Measurements from ENCODE around the gene FGF1. TPM values are rescaled to one million over a fixed set of nuclear protein-coding genes. Genes with fewer than 3 reads are reported as not detected.

The FGF1 gene
- total and polyA plus RNA-seq, 2 donors (not counting 3 experiments of a cell fraction or from before 2014, with no cell fraction given) = not detected

GRCh38 chr5:142613271-142613671 is 72.6 kb downstream of the FGF1 start:
- POLR2A ChIA-PET = no interaction called here
- no peaks in the 10 kb centered on the region for H3K79me2 ChIP-seq (ENCODE audit: control insufficient read depth, insufficient read depth, low read length)
- no TSS peak for BruUV-seq (replicated peaks)
- H4K20me1 ChIP-seq (replicated peaks; ENCODE audit: control insufficient read depth, extremely low read depth, insufficient read depth, low read length) = no peaks in the 10 kb centered on the region
- peaks cover 0 to 16% of the 10 kb centered on the region in 2 experiments for H3K27me3 ChIP-seq (ENCODE audit: control insufficient read depth in 2 of 2, insufficient read depth in 2 of 2, low read length in 2 of 2)
- no peak overlapping the region for H3K9ac ChIP-seq (replicated peaks; ENCODE audit: extremely low read depth, insufficient read depth, low read length)
- CTCF ChIA-PET = interaction anchor here (1.6 to 4.7 kb wide), 5 partner anchors 42 to 275 kb away, joined by 4 to 96 read pairs (median 9); no protein-coding TSS in a partner anchor
- dilution Hi-C loops (cut with MboI; ENCODE audit: extremely low pct_ligation_motif_present, low sequenced_read_pairs) = no loop called here
- H3K9me3 ChIP-seq (replicated peaks; ENCODE audit: control insufficient read depth, insufficient read depth, low read length) = no peaks in the 10 kb centered on the region
- no peak overlapping the region for H3K4me3 ChIP-seq (replicated peaks in 1 of 3; ENCODE audit: insufficient read depth in 1 of 3, low read depth in 1 of 3, low read length in 3 of 3)
- H3K27ac ChIP-seq (ENCODE audit: insufficient read depth, low read depth, low read length) = no peak overlapping the region
- H3K9me1 ChIP-seq (replicated peaks; ENCODE audit: control insufficient read depth, extremely low read depth, insufficient read depth, low read length) = no peaks in the 10 kb centered on the region
- no peaks in the 10 kb centered on the region for H3K4me1 ChIP-seq (ENCODE audit: control insufficient read depth, extremely low read depth, insufficient read depth, low read length)
- intact Hi-C loops (cut with micrococcal nuclease) = loop anchor here (5.0 kb wide), 1 partner anchor 269 kb away; no protein-coding TSS in a partner anchor
- DNase-seq (ENCODE audit: low read depth, low spot score) (no peak), FAIRE-seq (no peak)
- no peak overlapping the region for H3K4me2 ChIP-seq (ENCODE audit: insufficient read depth, low read length)
- H2AFZ ChIP-seq (ENCODE audit: low read depth, low read length) = no peak overlapping the region
- no peak for TF ChIP-seq FOS (IDR thresholded peaks at IDR 0.05; ENCODE audit: borderline replicate concordance, insufficient read depth, low read length)
- no peaks in the 10 kb centered on the region for H3K36me3 ChIP-seq (ENCODE audit: control insufficient read depth in 2 of 2, extremely low read depth in 1 of 2, insufficient read depth in 2 of 2, low read length in 2 of 2)

GRCh38 chr5:142612494-142613270 is 73.2 kb downstream of the FGF1 start:
- intact Hi-C loops (cut with micrococcal nuclease) = loop anchor here (5.0 kb wide), 1 partner anchor 270 kb away; no protein-coding TSS in a partner anchor
- Histone ChIP-seq H3K27me3 (ENCODE audit: control insufficient read depth in 2 of 2, insufficient read depth in 2 of 2, low read length in 2 of 2) (peaks cover 0 to 21% of the 10 kb centered on the region in 2 experiments), H3K9ac (replicated peaks; ENCODE audit: extremely low read depth, insufficient read depth, low read length) (no peak overlapping the region), H3K4me1 (ENCODE audit: control insufficient read depth, extremely low read depth, insufficient read depth, low read length) (no peaks in the 10 kb centered on the region), H3K4me2 (ENCODE audit: insufficient read depth, low read length) (no peak overlapping the region), H3K27ac (ENCODE audit: insufficient read depth, low read depth, low read length) (no peak overlapping the region), H3K4me3 (replicated peaks in 1 of 3; ENCODE audit: insufficient read depth in 1 of 3, low read depth in 1 of 3, low read length in 3 of 3) (no peak overlapping the region), H4K20me1 (replicated peaks; ENCODE audit: control insufficient read depth, extremely low read depth, insufficient read depth, low read length) (no peaks in the 10 kb centered on the region), H3K9me1 (replicated peaks; ENCODE audit: control insufficient read depth, extremely low read depth, insufficient read depth, low read length) (no peaks in the 10 kb centered on the region), H2AFZ (ENCODE audit: low read depth, low read length) (no peak overlapping the region), H3K79me2 (ENCODE audit: control insufficient read depth, insufficient read depth, low read length) (no peaks in the 10 kb centered on the region), H3K9me3 (replicated peaks; ENCODE audit: control insufficient read depth, insufficient read depth, low read length) (no peaks in the 10 kb centered on the region), H3K36me3 (ENCODE audit: control insufficient read depth in 2 of 2, extremely low read depth in 1 of 2, insufficient read depth in 2 of 2, low read length in 2 of 2) (no peaks in the 10 kb centered on the region)
- DNase-seq (ENCODE audit: low read depth, low spot score) (no peak), FAIRE-seq (no peak)
- dilution Hi-C loops (cut with MboI; ENCODE audit: extremely low pct_ligation_motif_present, low sequenced_read_pairs) = no loop called here
- TF ChIP-seq CTCF (IDR thresholded peaks at IDR 0.05; ENCODE audit: extremely low read depth in 1 of 2, insufficient read depth in 1 of 2, low read depth in 1 of 2, low read length in 2 of 2) = no peak
- TF ChIP-seq EZH2 (IDR thresholded peaks at IDR 0.05; ENCODE audit: borderline replicate concordance, low read depth, low read length, severe bottlenecking) = no peak
- TF ChIP-seq JUN (IDR thresholded peaks at IDR 0.05; ENCODE audit: borderline replicate concordance, insufficient read depth, insufficient read length, low read depth) = no peak
- TF ChIP-seq MAX (IDR thresholded peaks at IDR 0.05; ENCODE audit: insufficient read depth, insufficient read length) = no peak
- TF ChIP-seq POLR2AphosphoS5 (IDR thresholded peaks at IDR 0.05; ENCODE audit: insufficient read depth, low read depth, low read length) = no peak
- TF ChIP-seq GATA2 (IDR thresholded peaks at IDR 0.05; ENCODE audit: insufficient read depth, insufficient read length, low read depth, low read length) = no peak
- TF ChIP-seq MYC (IDR thresholded peaks at IDR 0.05; ENCODE audit: low read depth, low read length) = no peak
- TF ChIP-seq FOS (IDR thresholded peaks at IDR 0.05; ENCODE audit: borderline replicate concordance, insufficient read depth, low read length) = no peak
- no peak for TF ChIP-seq POLR2A (IDR thresholded peaks at IDR 0.05; ENCODE audit: low read depth, low read length)
- CTCF ChIA-PET = interaction anchor here (0.7 to 4.7 kb wide), 12 partner anchors 16 to 276 kb away, joined by 3 to 96 read pairs (median 6); no protein-coding TSS in a partner anchor
- POLR2A ChIA-PET = no interaction called here
- no TSS peak for BruUV-seq (replicated peaks)

Measured in endothelial cell of umbilical vein (primary cell).